ENCODE data around the gene CDKN2AIPNL.

DNA sequence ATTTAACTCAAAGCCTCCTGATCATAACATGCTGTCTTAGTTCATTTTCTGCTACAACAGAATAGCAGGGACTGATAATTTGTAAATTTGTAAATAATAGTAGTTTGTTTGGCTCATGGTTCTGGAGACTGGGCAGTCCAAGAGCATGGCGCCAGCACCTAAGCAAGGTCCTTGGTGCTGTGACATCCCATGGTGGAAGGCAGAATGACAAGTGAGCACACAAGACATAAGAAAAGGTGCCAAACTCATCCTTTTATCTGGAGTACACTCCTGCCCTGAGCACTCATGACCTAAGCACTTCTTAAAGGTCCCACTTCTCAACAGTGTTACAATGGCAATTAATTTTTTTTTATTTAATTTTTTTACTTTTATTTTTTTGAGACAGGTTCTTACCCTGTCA lies 24.2 kb downstream of the CDKN2AIPNL start:
- TF ChIP-seq CTCF (IDR thresholded peaks at IDR 0.05) = no peak
- TF ChIP-seq POLR2A (IDR thresholded peaks at IDR 0.05) = no peak
